Activated T-helper 17 cell treated with anti-CD3 and anti-CD28 coated beads, Interleukin-2, amount 50 U/mL, for 72 hours (primary cell): Measurements from ENCODE around the gene ADD2. TPM values are rescaled to one million over a fixed set of nuclear protein-coding genes. Genes with fewer than 3 reads are reported as not detected.

Source experiments
- ATAC-seq: fragments of 150-1000 bp; cut with Tn5 transposase; replicated peaks from 2 replicates; pipeline ENCODE4 v1.10.0; 2021; ENCODE audit warnings: mild to moderate bottlenecking, moderate library complexity
- H3K27ac Mint-ChIP-seq: one replicate; pipeline ENCODE4 v1.8.0; 2022; ENCODE audit warnings: mixed read lengths
- H3K27me3 Mint-ChIP-seq: one replicate; pipeline ENCODE4 v1.8.0; 2022; ENCODE audit warnings: mixed read lengths
- H3K36me3 Mint-ChIP-seq: one replicate; pipeline ENCODE4 v1.8.0; 2022; ENCODE audit warnings: low read depth, mild to moderate bottlenecking, mixed read lengths
- H3K4me1 Mint-ChIP-seq: one replicate; pipeline ENCODE4 v1.8.0; 2022; ENCODE audit warnings: mixed read lengths
- H3K4me3 Mint-ChIP-seq: one replicate; pipeline ENCODE4 v1.8.0; 2022; ENCODE audit warnings: mild to moderate bottlenecking, mixed read lengths
- H3K9me3 Mint-ChIP-seq: one replicate; pipeline ENCODE4 v1.8.0; 2022; ENCODE audit warnings: mixed read lengths
- total RNA-seq, 2 donors: library from RNA; stranded (reverse); gene quantifications; one replicate each; pipeline ENCODE4 v1.2.3, GENCODE V29; 2022

Gene ADD2
- total RNA-seq, 2 donors from 2014 or later, result 2.0 to 7.4 TPM

GRCh38 chr2:70795164-70795995 lies 27.4 kb upstream of the ADD2 start:
- H3K36me3 Mint-ChIP-seq, result no peaks in the 10 kb centered on the region
- H3K27ac Mint-ChIP-seq, result no peak overlapping the region
- H3K9me3 Mint-ChIP-seq, result peaks cover 4% of the 10 kb centered on the region
- peaks cover 35% of the 10 kb centered on the region for H3K27me3 Mint-ChIP-seq
- no peaks in the 10 kb centered on the region for H3K4me1 Mint-ChIP-seq
- no peak for ATAC-seq
- H3K4me3 Mint-ChIP-seq, result no peak overlapping the region

GRCh38 chr2:70793450-70793849 lies 25.4 kb upstream of the ADD2 start:
- H3K4me3 Mint-ChIP-seq, result no peak overlapping the region
- H3K27ac Mint-ChIP-seq, result no peak overlapping the region
- peaks cover 38% of the 10 kb centered on the region for H3K27me3 Mint-ChIP-seq
- no peaks in the 10 kb centered on the region for H3K9me3 Mint-ChIP-seq
- H3K36me3 Mint-ChIP-seq, result no peaks in the 10 kb centered on the region
- no peaks in the 10 kb centered on the region for H3K4me1 Mint-ChIP-seq
- no peak for ATAC-seq

- peak within 1 kb of the TSS; percentile 50 for H3K4me3 Mint-ChIP-seq
- no peaks in the 10 kb centered on the region for H3K9me3 Mint-ChIP-seq
- ATAC-seq, result peak; percentile 16
- peaks cover 54% of the 10 kb centered on the region for H3K27me3 Mint-ChIP-seq
- H3K4me1 Mint-ChIP-seq, result no peaks in the 10 kb centered on the region
- H3K36me3 Mint-ChIP-seq, result no peaks in the 10 kb centered on the region
- no peak within 1 kb of the TSS for H3K27ac Mint-ChIP-seq
Measured at GRCh38 chr2:70790136-70790828, 22.3 kb upstream of the ADD2 start, which contains the start of gene FIGLA. Gene FIGLA, minus strand, starts transcription at chr2:70790643. Its CDS starts 5 bp downstream, at chr2:70790638.

- Mint-ChIP-seq H3K9me3 (no peaks in the 10 kb centered on the region), H3K27me3 (peaks cover 51% of the 10 kb centered on the region), H3K27ac (no peak overlapping the region), H3K4me1 (no peaks in the 10 kb centered on the region), H3K4me3 (peak overlapping the region; percentile 50), H3K36me3 (no peaks in the 10 kb centered on the region)
- peak; percentile 77 for ATAC-seq
Measured at GRCh38 chr2:70789304-70790135, 21.5 kb upstream of the ADD2 start.

- no peaks in the 10 kb centered on the region for H3K9me3 Mint-ChIP-seq
- no peak overlapping the region for H3K27ac Mint-ChIP-seq
- H3K4me3 Mint-ChIP-seq, result no peak overlapping the region
- H3K27me3 Mint-ChIP-seq, result peaks cover 29% of the 10 kb centered on the region
- H3K36me3 Mint-ChIP-seq, result no peaks in the 10 kb centered on the region
- no peaks in the 10 kb centered on the region for H3K4me1 Mint-ChIP-seq
- ATAC-seq, result peak; percentile 52
Measured at GRCh38 chr2:70785137-70785911, 17.3 kb upstream of the ADD2 start.

- no peak overlapping the region for H3K4me3 Mint-ChIP-seq
- H3K27me3 Mint-ChIP-seq, result peaks cover 29% of the 10 kb centered on the region
- no peaks in the 10 kb centered on the region for H3K4me1 Mint-ChIP-seq
- H3K9me3 Mint-ChIP-seq, result no peaks in the 10 kb centered on the region
- no peak for ATAC-seq
- no peaks in the 10 kb centered on the region for H3K36me3 Mint-ChIP-seq
- no peak overlapping the region for H3K27ac Mint-ChIP-seq
Measured at GRCh38 chr2:70784320-70784719, 16.3 kb upstream of the ADD2 start.

GRCh38 chr2:70779911-70780545 lies 12.0 kb upstream of the ADD2 start:
- H3K27ac Mint-ChIP-seq, result no peak overlapping the region
- no peaks in the 10 kb centered on the region for H3K36me3 Mint-ChIP-seq
- H3K27me3 Mint-ChIP-seq, result peaks cover 29% of the 10 kb centered on the region
- no peak for ATAC-seq
- no peaks in the 10 kb centered on the region for H3K9me3 Mint-ChIP-seq
- no peak overlapping the region for H3K4me3 Mint-ChIP-seq
- no peaks in the 10 kb centered on the region for H3K4me1 Mint-ChIP-seq

GRCh38 chr2:70779491-70779890 lies 11.5 kb upstream of the ADD2 start:
- Mint-ChIP-seq H3K9me3 (no peaks in the 10 kb centered on the region), H3K36me3 (no peaks in the 10 kb centered on the region), H3K27ac (no peak overlapping the region), H3K4me1 (no peaks in the 10 kb centered on the region), H3K27me3 (peaks cover 29% of the 10 kb centered on the region), H3K4me3 (no peak overlapping the region)
- no peak for ATAC-seq

GRCh38 chr2:70778676-70779075 lies 10.7 kb upstream of the ADD2 start:
- ATAC-seq, result no peak

GRCh38 chr2:70777450-70777849 lies 9.4 kb upstream of the ADD2 start:
- Mint-ChIP-seq H3K4me3 (no peak overlapping the region), H3K36me3 (no peaks in the 10 kb centered on the region), H3K27me3 (peaks cover 42% of the 10 kb centered on the region), H3K9me3 (peaks cover 4% of the 10 kb centered on the region), H3K27ac (no peak overlapping the region), H3K4me1 (no peaks in the 10 kb centered on the region)
- no peak for ATAC-seq

More at GRCh38 chr2:70778676-70779075, 10.7 kb upstream of the ADD2 start:
- H3K27me3 Mint-ChIP-seq, result peaks cover 36% of the 10 kb centered on the region
- no peak overlapping the region for H3K27ac Mint-ChIP-seq
- no peaks in the 10 kb centered on the region for H3K36me3 Mint-ChIP-seq
- no peaks in the 10 kb centered on the region for H3K4me1 Mint-ChIP-seq
- peaks cover 2% of the 10 kb centered on the region for H3K9me3 Mint-ChIP-seq
- no peak overlapping the region for H3K4me3 Mint-ChIP-seq

- no peaks in the 10 kb centered on the region for H3K36me3 Mint-ChIP-seq
- H3K9me3 Mint-ChIP-seq, result peaks cover 4% of the 10 kb centered on the region
- H3K4me3 Mint-ChIP-seq, result no peak overlapping the region
- peaks cover 49% of the 10 kb centered on the region for H3K27me3 Mint-ChIP-seq
- ATAC-seq, result no peak
- no peaks in the 10 kb centered on the region for H3K4me1 Mint-ChIP-seq
- no peak overlapping the region for H3K27ac Mint-ChIP-seq
Measured at GRCh38 chr2:70776266-70776665, 8.3 kb upstream of the ADD2 start.

GRCh38 chr2:70775141-70775540 lies 7.1 kb upstream of the ADD2 start:
- Mint-ChIP-seq H3K9me3 (peaks cover 4% of the 10 kb centered on the region), H3K4me3 (no peak overlapping the region), H3K36me3 (no peaks in the 10 kb centered on the region), H3K27me3 (peaks cover 51% of the 10 kb centered on the region), H3K27ac (no peak overlapping the region), H3K4me1 (no peaks in the 10 kb centered on the region)
- ATAC-seq, result no peak

- H3K27me3 Mint-ChIP-seq, result peaks cover 55% of the 10 kb centered on the region
Measured at GRCh38 chr2:70772486-70773155, 4.6 kb upstream of the ADD2 start.

More at GRCh38 chr2:70772486-70773155, 4.6 kb upstream of the ADD2 start:
- no peaks in the 10 kb centered on the region for H3K36me3 Mint-ChIP-seq
- no peak for ATAC-seq
- peaks cover 4% of the 10 kb centered on the region for H3K9me3 Mint-ChIP-seq
- no peak overlapping the region for H3K4me3 Mint-ChIP-seq
- H3K27ac Mint-ChIP-seq, result no peak overlapping the region
- H3K4me1 Mint-ChIP-seq, result no peaks in the 10 kb centered on the region
